ENCODE results near the gene ADAM33. TPM values are rescaled to one million over a fixed set of nuclear protein-coding genes. Genes with fewer than 3 reads are reported as not detected.
A peak's percentile ranks its signal among the peaks of the same experiment; 100 is the strongest.

Gene ADAM33
- total and polyA plus RNA-seq, 2 of the 13 experiments (the other 11 are each of a cell fraction or from before 2014, with no cell fraction given): not detected

DNA sequence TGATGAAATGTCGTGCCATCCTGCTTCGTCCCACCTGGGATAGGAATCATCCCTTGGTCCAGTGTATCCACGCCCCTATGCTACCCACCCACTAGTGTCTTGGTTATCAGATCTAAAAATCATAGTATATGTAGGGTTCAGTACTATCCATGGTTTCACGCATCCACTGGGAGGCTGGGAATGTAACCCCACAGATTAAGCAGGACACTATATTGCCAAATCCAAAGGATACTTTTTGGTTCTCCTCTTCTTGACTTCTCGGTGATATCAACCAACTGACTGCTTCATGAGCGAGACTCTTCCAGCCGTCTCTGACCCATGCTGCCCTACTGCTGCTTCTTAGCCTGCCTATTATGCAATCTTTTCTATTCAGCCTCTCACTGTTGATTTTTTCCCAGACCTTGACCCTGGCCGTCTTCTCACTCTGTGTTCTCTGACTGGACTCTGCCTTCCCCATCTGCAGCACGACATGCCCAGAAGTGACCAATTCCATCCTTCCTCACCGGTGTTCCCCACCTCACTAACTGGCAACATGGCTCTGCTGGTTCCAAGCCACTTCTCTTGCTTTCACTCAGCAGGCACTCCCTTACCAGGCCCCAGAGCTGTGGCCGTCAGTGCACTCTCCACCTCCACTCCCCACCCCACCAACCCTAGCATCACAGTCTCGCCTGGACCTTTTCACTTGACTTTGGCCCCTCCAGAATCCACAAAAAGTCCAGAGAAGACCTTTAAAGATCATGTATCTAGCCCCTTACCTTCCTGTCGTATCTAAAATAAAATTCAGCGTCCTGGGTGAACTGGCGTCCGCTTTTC, 53.1 kb downstream of the ADAM33 start (continued):
- TF ChIP-seq, protein P1, sequence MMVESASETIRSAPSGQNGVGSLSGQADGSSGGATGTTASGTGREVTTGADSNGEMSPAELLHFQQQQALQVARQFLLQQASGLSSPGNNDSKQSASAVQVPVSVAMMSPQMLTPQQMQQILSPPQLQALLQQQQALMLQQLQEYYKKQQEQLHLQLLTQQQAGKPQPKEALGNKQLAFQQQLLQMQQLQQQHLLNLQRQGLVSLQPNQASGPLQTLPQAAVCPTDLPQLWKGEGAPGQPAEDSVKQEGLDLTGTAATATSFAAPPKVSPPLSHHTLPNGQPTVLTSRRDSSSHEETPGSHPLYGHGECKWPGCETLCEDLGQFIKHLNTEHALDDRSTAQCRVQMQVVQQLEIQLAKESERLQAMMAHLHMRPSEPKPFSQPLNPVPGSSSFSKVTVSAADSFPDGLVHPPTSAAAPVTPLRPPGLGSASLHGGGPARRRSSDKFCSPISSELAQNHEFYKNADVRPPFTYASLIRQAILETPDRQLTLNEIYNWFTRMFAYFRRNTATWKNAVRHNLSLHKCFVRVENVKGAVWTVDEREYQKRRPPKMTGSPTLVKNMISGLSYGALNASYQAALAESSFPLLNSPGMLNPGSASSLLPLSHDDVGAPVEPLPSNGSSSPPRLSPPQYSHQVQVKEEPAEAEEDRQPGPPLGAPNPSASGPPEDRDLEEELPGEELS (CRISPR knock-in tag; IDR thresholded peaks at IDR 0.05): peak; percentile 84
- TF ChIP-seq TCF12 (IDR thresholded peaks at IDR 0.05) (no peak), TCF12 (CRISPR knock-in tag; IDR thresholded peaks at IDR 0.05) (peak; percentile 75; the same call in 1 of the 2 replicates), IKZF4 (CRISPR knock-in tag; IDR thresholded peaks at IDR 0.05; ENCODE audit: borderline replicate concordance, low read depth, not compliant biosample characterization) (no peak), NCOA2 (CRISPR knock-in tag; IDR thresholded peaks at IDR 0.05) (peak; percentile 75), HNF4G (IDR thresholded peaks at IDR 0.05; ENCODE audit: borderline replicate concordance, low read depth, low read length) (peak; percentile 89), HNF4G (CRISPR knock-in tag; IDR thresholded peaks at IDR 0.05; ENCODE audit: borderline replicate concordance, low read depth) (peak; percentile 93), ZNF263 (CRISPR knock-in tag; IDR thresholded peaks at IDR 0.05) (peak; percentile 88), ZNF12 (CRISPR knock-in tag; IDR thresholded peaks at IDR 0.05) (peak; percentile 40; the same call in 1 of the 2 replicates), FOXP1 (IDR thresholded peaks at IDR 0.05) (no peak), FOXP1 (CRISPR knock-in tag; IDR thresholded peaks at IDR 0.05) (0 out of 2 replicates have a peak, but pooled peaks have one; percentile 49), ZNF839 (CRISPR knock-in tag; IDR thresholded peaks at IDR 0.05; ENCODE audit: borderline replicate concordance) (no peak), EHMT2 (IDR thresholded peaks at IDR 0.05; ENCODE audit: borderline replicate concordance, low read depth, low read length) (0 out of 2 replicates have a peak, but pooled peaks have one; percentile 55), SOX13 (IDR thresholded peaks at IDR 0.05) (peak; percentile 61; the same call in 1 of the 2 replicates), SOX13 (CRISPR knock-in tag; conservative IDR thresholded peaks at IDR 0.05 in 1 of 2, IDR thresholded peaks at IDR 0.05 in 1 of 2) (peak in 1 of 2 experiments; percentile 87; a peak in 2 of 4 replicates), ZBTB3 (CRISPR knock-in tag; IDR thresholded peaks at IDR 0.05; ENCODE audit: borderline replicate concordance, low read depth) (no peak), NFYB (CRISPR knock-in tag; IDR thresholded peaks at IDR 0.05) (peak; percentile 49), ZFP36L1 (CRISPR knock-in tag; IDR thresholded peaks at IDR 0.05) (no peak), ZNF776 (CRISPR knock-in tag; IDR thresholded peaks at IDR 0.05) (0 out of 2 replicates have a peak, but pooled peaks have one; percentile 51), SKI (IDR thresholded peaks at IDR 0.05; ENCODE audit: partially characterized antibody) (peak; percentile 97), SAFB2 (CRISPR knock-in tag; IDR thresholded peaks at IDR 0.05; ENCODE audit: borderline replicate concordance, low read depth) (peak; percentile 55; the same call in 1 of the 2 replicates)
- TF ChIP-seq, protein P2, sequence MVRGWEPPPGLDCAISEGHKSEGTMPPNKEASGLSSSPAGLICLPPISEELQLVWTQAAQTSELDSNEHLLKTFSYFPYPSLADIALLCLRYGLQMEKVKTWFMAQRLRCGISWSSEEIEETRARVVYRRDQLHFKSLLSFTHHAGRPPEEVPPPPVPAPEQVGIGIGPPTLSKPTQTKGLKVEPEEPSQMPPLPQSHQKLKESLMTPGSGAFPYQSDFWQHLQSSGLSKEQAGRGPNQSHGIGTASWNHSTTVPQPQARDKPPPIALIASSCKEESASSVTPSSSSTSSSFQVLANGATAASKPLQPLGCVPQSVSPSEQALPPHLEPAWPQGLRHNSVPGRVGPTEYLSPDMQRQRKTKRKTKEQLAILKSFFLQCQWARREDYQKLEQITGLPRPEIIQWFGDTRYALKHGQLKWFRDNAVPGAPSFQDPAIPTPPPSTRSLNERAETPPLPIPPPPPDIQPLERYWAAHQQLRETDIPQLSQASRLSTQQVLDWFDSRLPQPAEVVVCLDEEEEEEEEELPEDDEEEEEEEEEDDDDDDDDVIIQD (CRISPR knock-in tag; IDR thresholded peaks at IDR 0.05; ENCODE audit: low read depth): peak; percentile 97
- TF ChIP-seq, protein P3, sequence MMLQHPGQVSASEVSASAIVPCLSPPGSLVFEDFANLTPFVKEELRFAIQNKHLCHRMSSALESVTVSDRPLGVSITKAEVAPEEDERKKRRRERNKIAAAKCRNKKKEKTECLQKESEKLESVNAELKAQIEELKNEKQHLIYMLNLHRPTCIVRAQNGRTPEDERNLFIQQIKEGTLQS (CRISPR knock-in tag; IDR thresholded peaks at IDR 0.05): peak; percentile 47; the same call in 1 of the 2 replicates
- TF ChIP-seq, protein P4, sequence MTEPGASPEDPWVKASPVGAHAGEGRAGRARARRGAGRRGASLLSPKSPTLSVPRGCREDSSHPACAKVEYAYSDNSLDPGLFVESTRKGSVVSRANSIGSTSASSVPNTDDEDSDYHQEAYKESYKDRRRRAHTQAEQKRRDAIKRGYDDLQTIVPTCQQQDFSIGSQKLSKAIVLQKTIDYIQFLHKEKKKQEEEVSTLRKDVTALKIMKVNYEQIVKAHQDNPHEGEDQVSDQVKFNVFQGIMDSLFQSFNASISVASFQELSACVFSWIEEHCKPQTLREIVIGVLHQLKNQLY (CRISPR knock-in tag; IDR thresholded peaks at IDR 0.05): peak; percentile 52; the same call in 1 of the 2 replicates
- TF ChIP-seq, protein P5, sequence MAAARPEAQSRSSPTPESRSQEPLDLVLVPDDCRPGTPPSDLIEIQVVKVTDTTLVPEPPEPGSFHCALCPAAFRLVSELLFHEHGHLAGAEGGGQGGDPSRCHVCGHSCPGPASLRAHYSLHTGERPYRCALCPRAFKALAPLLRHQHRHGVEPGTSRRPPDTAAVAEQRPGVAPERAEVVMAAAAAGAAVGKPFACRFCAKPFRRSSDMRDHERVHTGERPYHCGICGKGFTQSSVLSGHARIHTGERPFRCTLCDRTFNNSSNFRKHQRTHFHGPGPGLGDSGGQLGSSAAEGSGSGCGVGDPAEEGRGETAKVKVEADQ (CRISPR knock-in tag; IDR thresholded peaks at IDR 0.05; ENCODE audit: borderline replicate concordance): 0 out of 2 replicates have a peak, but pooled peaks have one; percentile 20
